Ovary (tissue), 9 donors: Measurements from ENCODE around the gene VAPB. TPM values are rescaled to one million over a fixed set of nuclear protein-coding genes. Genes with fewer than 3 reads are reported as not detected.

Experiments used
- DNase-seq, 5 donors: peaks; one replicate each; pipeline ENCODE4 v3.0.0-alpha.2; 2019 to 2020
- H3K27ac ChIP-seq, 2 donors: fragments of 200-600 bp; one replicate each; pipeline versions ENCODE4 v1.5.1 to v1.8.0; 2019 to 2022
- H3K27me3 ChIP-seq: fragments of 200-600 bp; one replicate; pipeline ENCODE4 v1.8.0; 2022
- H3K36me3 ChIP-seq: fragments of 200-600 bp; sonication (generic); one replicate; pipeline ENCODE4 v1.5.1; 2019
- H3K4me1 ChIP-seq: one replicate; pipeline ENCODE4 v1.8.1; 2013; ENCODE audit warnings: mild to moderate bottlenecking, moderate library complexity; ENCODE audit not compliant: insufficient read depth
- H3K4me3 ChIP-seq: fragments of 200-600 bp; sonication (generic); one replicate; pipeline ENCODE4 v1.5.1; 2017
- H3K9me3 ChIP-seq, 2 donors: fragments of 200-600 bp in 1 of 2; sonication (generic) in 1 of 2; one replicate each; pipeline versions ENCODE4 v1.5.1 to v1.8.1; 2013 to 2019; ENCODE audit warnings: mild to moderate bottlenecking in 1 of 2, moderate library complexity in 1 of 2
- EP300 ChIP-seq: sonication (generic); formaldehyde crosslinking; IDR thresholded peaks from one replicate; pipeline ENCODE4 v1.6.1; 2017; ENCODE audit warnings: antibody characterized with exemption
- POLR2A ChIP-seq: fragments of 450-650 bp; IDR thresholded peaks from one replicate; pipeline ENCODE4 v1.6.1; 2017; ENCODE audit warnings: antibody characterized with exemption, mild to moderate bottlenecking, moderate library complexity
- WGBS, 3 donors: extraction: QIAGEN DNeasy Blood & Tissue Kit in 1 of 3; methylation state at CpG; one replicate each; pipeline versions ENCODE4 v1.1.5 to v1.1.7; 2013 to 2017; 5-methylcytosine and 5-hydroxymethylcytosine counted together
- intact Hi-C, 4 donors: fragments of 100-400 bp; cut with DNase I; formaldehyde crosslinking; loops; one replicate each; pipeline versions ENCODE4 v1.11.0 to v1.15.1; 2022 to 2023
- polyA plus RNA-seq, 2 donors: library from polyadenylated mRNA; stranded (reverse); fragments of 200-250 nt in 1 of 2; fragments of 350-450 nt in 1 of 2; fragmentation: Illumina TruSeq in 1 of 2; extraction: RNeasy Lipid Tissue Mini Kit (QIAGEN cat#74804) in 1 of 2; gene quantifications; one replicate each; pipeline ENCODE4 v1.2.3, GENCODE V29; 2013 to 2014
- total RNA-seq, 7 donors: library from RNA; depleted of rRNA in 2 of 7; stranded (reverse); fragments of >200 nt in 2 of 7; fragmentation: NEBNext Ultra II Directional in 3 of 7; extraction: Animal tissue kit (Norgen Biotek cat#: 25700) in 3 of 7; gene quantifications; one replicate each; pipeline versions ENCODE4 v1.1.0 to v1.2.4, GENCODE V29; 2016 to 2023
- TF ChIP-seq, protein P1 (sequence below), 3 donors: fragments of 450-650 bp in 2 of 3; fragments of 200-600 bp in 1 of 3; IDR thresholded peaks; one replicate each; pipeline versions ENCODE4 v1.5.1 to v1.8.0; 2016 to 2022; ENCODE audit warnings: antibody characterized with exemption in 3 of 3, mild to moderate bottlenecking in 1 of 3
- donor health status: DM: no; HTN: no; CAD: no; lungs with moderate emphysema.
- donor health status: DM: no; HTN: no; CAD: no.
- donor health status: Bipolar disorder and iron deficiency.
- donor health status: DM: yes; HTN: yes; CAD: no.
- donor health status: DM: no; HTN: no; CAD: no.
- donor health status: DM: yes; HTN: yes; CAD: no.

The VAPB gene
- total and polyA plus RNA-seq, 9 donors: 11.8 to 81.6 (median 47.5) TPM

DNA sequence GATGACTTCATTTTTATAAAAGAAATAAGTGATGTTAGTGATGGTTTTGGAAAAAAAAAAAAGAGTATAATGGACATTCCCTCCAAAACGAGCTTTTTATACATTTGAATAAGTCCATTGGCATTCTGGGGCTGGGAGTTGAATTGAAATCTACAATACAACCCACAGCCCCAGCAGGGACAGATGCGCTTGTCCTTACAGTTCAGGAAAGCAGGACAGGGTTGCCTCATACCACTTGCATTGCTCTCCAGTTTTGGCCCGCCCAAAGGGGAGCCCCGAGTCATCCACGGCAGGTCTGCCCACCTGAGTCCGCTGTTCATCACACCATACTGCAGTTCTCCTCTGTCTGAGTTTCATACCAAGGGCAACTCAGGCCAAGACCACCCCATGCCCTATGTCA is 46.2 kb downstream of the VAPB start:
- no peak overlapping the region for H3K4me3 ChIP-seq
- no peaks in the 10 kb centered on the region for H3K36me3 ChIP-seq
- H3K27ac ChIP-seq: no peak overlapping the region
- WGBS, 3 donors: 89 to 96% (median 91%) methylated on average over 6 of the region's 6 CpGs
- no peak for TF ChIP-seq POLR2A
- TF ChIP-seq EP300: no peak
- TF ChIP-seq, protein P1, sequence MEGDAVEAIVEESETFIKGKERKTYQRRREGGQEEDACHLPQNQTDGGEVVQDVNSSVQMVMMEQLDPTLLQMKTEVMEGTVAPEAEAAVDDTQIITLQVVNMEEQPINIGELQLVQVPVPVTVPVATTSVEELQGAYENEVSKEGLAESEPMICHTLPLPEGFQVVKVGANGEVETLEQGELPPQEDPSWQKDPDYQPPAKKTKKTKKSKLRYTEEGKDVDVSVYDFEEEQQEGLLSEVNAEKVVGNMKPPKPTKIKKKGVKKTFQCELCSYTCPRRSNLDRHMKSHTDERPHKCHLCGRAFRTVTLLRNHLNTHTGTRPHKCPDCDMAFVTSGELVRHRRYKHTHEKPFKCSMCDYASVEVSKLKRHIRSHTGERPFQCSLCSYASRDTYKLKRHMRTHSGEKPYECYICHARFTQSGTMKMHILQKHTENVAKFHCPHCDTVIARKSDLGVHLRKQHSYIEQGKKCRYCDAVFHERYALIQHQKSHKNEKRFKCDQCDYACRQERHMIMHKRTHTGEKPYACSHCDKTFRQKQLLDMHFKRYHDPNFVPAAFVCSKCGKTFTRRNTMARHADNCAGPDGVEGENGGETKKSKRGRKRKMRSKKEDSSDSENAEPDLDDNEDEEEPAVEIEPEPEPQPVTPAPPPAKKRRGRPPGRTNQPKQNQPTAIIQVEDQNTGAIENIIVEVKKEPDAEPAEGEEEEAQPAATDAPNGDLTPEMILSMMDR (IDR thresholded peaks at IDR 0.05): no peak
- peaks cover 16% of the 10 kb centered on the region for H3K4me1 ChIP-seq
- H3K27me3 ChIP-seq: no peaks in the 10 kb centered on the region
- no peak for DNase-seq
- intact Hi-C loops: no loop called here
- H3K9me3 ChIP-seq: no peaks in the 10 kb centered on the region

GRCh38 chr20:58436868-58437645 is 48.0 kb downstream of the VAPB start:
- no peaks in the 10 kb centered on the region for H3K9me3 ChIP-seq
- intact Hi-C loops: no loop called here
- WGBS, 3 donors: 96 to 98% (median 96%) methylated on average over 5 of the region's 5 CpGs
- H3K27ac ChIP-seq: no peak overlapping the region
- TF ChIP-seq POLR2A (no peak), EP300 (no peak)
- TF ChIP-seq, protein P1 (IDR thresholded peaks at IDR 0.05): no peak
- no peaks in the 10 kb centered on the region for H3K27me3 ChIP-seq
- DNase-seq: no peak
- peaks cover 11% of the 10 kb centered on the region for H3K4me1 ChIP-seq
- no peak overlapping the region for H3K4me3 ChIP-seq
- no peaks in the 10 kb centered on the region for H3K36me3 ChIP-seq

DNA sequence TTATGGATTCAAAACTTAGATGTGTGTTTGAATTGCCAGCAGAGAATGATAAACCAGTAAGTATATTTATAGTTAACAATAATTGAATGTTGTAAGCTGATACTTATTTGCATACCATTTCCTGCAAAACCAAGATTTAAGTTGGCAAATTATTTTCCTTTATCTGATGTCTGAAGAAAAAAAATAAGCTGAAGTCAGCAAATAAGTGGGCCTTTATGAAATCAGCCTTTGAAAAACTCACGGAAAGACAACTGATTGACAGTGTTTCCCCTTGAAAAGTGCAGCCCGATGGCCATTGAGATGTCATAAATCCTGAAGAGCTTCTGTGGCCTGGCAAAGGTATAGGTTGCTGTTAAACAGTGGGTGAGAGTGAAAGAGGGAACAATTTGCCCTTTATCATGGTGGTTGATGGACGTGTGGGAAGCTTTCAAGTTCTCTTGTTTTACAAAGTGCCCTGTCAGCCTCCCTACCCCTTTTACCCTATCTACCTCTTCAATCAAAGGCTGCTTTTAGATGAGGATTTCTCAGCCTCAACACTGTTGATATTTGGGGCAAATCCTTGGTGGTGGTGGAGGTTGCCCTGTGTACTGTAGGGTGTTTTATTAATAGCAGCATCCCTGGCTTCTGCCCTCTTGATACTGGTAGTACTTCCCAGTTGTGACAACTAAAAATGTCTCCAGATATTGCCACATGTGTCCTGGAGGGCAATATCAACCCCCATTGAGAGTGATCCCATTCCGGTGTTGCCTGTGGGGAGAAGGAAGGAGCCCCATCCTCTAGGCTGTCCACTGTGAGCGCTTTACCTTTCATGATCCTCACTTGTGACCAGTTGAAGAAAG is 50.2 kb downstream of the VAPB start:
- Histone ChIP-seq H3K4me3 (no peak overlapping the region), H3K27me3 (no peaks in the 10 kb centered on the region), H3K9me3 (no peaks in the 10 kb centered on the region), H3K4me1 (peaks cover 1% of the 10 kb centered on the region), H3K36me3 (no peaks in the 10 kb centered on the region), H3K27ac (no peak overlapping the region)
- TF ChIP-seq, protein P1 (IDR thresholded peaks at IDR 0.05): no peak
- TF ChIP-seq POLR2A (no peak), EP300 (no peak)
- 83 to 85% (median 85%) methylated on average over 5 of the region's 5 CpGs for WGBS, 3 donors
- intact Hi-C loops: no loop called here
- DNase-seq: no peak

DNA sequence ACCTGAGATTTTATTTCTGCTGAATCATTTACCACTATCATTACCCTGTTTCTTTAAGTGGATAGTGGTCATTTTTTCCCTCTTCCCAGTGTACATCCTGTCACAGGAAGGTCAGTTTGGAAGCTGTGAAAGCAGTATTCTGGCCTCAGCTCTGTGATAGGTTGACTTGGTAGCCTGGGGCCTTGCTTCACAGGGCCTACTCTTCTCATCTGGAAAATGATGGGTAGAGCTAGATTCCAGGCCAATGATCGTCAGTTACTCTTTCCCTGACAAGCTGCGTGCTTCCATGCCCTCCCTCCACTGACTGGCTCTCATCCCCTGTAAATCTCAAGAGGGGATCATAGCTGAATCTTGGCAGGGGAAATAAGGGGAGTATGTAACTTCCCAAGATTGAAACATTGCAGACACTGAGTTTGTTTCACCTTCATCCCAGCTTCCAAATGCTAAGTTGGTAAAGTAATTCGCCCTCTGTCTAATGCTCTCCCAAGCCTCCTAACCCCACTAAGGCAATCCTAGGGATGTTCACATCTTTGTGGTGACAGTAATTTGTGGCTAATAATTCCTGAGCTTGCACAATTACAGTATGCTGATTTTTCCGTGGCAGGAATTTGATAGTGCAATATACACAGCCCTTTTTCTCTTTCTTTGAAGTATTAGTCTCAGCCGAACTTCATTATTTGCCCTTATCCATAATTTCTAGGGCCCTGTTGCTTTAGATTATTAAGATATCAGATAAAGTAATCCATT is 51.2 kb downstream of the VAPB start:
- Histone ChIP-seq H3K4me1 (no peaks in the 10 kb centered on the region), H3K9me3 (no peaks in the 10 kb centered on the region), H3K4me3 (no peak overlapping the region), H3K36me3 (no peaks in the 10 kb centered on the region), H3K27ac (no peak overlapping the region), H3K27me3 (no peaks in the 10 kb centered on the region)
- intact Hi-C loops: no loop called here
- no peak for DNase-seq
- TF ChIP-seq POLR2A (no peak), EP300 (no peak)
- TF ChIP-seq, protein P1 (IDR thresholded peaks at IDR 0.05): no peak
- WGBS, 3 donors: 81 to 91% (median 90%) methylated on average over 5 of the region's 5 CpGs
